Head of caudate nucleus (tissue), 42 donors: ENCODE measurements around the gene HM13.
A peak's percentile ranks its signal among the peaks of the same experiment; 100 is the strongest.

Experiments used
- DNase-seq, 42 donors: peaks; one replicate each; pipeline versions ENCODE4 v3.0.0 to v3.0.0-alpha.2; 2020 to 2021; ENCODE audit warnings: mixed read lengths in 7 of 42
- intact Hi-C: fragments of 100-400 bp; cut with DNase I; formaldehyde crosslinking; loops from one replicate; pipeline ENCODE4 v1.15.0; 2022

Gene HM13

DNA sequence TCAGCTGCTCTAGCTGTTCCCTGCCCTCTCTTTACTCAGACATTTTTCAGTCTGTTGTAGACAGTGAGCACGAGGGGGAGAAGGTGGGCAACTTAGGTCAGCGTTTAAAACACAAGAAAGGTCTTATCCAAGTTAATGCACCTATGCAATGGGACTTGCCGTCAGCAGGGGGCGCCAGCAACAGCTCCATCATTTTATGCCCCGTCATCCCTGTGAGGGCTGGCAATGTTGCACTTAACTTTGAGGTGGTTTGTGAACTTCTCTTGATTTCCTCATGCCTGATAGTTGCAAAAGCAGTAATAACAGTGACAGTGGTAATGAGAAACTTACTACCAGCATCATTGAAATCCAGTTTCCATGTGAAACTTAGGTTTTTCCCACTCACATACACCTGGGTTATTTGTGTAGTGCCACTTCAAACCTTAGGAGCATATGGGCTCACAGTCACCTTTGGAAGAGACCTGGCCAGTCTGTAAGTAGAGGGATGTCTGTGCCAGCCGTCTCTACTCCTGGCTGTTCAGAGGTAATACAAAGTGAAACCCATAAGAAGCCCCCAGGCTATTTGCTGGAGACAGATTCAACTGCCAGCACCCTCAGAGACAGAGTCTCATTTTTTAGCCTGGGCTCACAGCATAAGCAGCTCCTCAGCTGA lies 46.0 kb downstream of the HM13 start:
- intact Hi-C loops, result loop anchor here (2.0 to 10.0 kb wide), 2 partner anchors 53 to 165 kb away; partner anchors contain the start of gene BCL2L1
- peak; percentile 24 to 86 (median 70) for DNase-seq

DNA sequence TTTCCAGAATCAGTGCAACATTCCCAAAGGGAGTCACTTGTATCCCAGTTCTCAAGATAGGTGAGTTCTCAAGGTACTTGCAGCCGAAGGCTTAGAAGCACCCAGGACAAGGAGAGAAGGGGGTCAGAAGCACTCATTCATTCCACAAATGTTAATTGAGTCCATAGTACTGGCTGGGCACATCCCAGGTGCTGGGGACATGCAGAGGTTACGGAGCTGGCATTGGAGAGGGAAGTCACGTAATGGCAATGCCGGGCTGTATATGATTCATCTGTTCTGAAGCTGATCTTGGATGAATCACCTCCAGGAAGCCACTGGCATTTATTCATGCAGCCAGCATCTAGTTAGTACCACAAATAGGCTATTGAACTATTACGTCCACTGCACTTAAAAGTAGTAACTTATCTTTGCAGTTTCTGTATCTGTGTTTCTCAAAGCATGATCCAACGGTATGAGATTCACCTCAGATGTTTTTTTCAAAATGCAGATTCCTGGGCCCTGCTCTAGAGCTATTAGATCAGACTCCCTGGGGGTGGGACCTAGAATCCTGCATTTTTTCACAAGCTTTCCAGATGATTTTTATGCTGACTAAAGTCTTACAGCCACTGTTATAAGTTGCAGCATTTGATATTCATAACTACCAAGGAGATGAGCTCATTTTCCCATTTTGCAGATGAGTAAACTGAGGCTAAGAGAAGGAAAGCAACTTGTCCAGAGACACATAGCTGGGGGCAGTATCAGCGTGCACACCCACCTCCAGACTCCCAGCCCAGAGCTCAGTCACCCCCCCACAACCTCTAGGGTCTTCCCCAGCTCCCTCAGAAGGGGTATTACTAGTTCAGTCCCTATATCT lies 46.7 kb downstream of the HM13 start:
- DNase-seq, result peak in 7 of 42 donors; percentile 18 to 61 (median 35)
- intact Hi-C loops, result loop anchor here (2.0 to 10.0 kb wide), 2 partner anchors 52 to 164 kb away; partner anchors contain the start of gene BCL2L1

DNA sequence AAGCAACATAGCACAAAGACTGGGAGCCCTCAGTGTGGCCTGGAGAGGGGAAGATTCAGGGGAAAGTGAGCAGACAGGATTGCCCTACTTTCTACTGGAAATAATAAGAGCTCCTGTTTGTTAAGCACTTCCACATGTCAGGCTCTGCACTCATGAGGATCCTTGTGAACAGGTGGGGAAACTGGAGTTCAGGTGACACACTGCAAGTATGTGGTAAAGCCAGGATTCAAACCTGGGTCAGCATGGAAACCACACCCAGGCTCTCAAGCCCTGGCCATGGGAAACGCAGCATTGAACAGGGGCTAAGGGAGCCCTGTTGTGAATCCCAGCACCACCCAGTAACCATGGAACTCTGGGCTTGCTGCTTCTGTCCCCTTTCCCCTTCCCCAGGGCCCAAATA lies 48.0 kb downstream of the HM13 start:
- intact Hi-C loops, result loop anchor here (10.0 kb wide), 1 partner anchor 163 kb away; the partner anchor contains the start of gene BCL2L1

DNA sequence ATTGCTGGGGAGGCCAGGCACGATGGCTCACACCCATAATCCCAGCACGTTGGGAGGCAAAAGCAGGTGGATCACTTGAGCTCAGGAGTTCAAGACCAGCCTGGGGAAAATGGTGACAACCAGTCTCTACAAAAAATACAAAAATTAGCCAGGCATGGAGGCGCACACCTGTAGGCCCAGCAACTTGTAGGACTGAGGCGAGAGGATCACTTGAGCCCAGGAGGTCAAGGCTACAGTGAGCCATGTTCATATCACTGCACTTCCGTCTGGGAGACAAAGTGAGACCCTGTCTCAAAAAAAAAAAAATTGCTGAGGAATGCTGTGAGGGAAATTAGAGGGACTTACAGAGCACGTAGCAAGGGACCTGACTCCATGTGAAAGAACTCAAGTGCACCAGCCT lies 50.0 kb downstream of the HM13 start:
- DNase-seq, result no peak
- intact Hi-C loops, result loop anchor here (10.0 kb wide), 1 partner anchor 161 kb away; the partner anchor contains the start of gene BCL2L1

More for the DNA sequence above, 48.0 kb downstream of the HM13 start:
- no peak for DNase-seq

DNA sequence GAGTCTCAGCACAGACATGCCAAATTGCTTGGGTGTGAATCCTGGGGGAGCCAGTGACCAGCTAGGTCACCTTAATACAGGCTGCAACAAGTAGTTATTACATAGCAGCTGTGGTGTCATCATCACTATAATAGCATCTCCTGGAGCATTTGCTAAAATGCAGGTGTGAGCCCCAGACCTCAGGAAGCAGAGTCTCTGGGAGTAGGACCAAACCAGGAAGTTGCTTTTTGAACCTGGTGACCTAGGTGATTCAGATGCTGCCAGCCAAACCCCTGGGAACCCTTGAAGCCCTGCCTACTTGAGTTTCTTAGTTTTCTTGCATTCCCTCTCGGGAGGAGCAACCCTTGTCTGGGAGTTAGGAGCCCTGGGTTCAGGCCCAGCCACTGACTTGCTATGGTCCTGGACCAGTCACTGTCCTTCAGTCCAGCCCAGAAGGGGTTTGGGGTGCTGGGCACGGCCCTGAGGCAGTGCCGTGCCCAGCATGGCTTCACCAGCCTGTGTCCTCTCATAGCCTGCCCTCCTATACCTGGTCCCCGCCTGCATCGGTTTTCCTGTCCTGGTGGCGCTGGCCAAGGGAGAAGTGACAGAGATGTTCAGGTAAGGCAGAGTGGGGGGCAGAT lies 51.6 kb downstream of the HM13 start:
- DNase-seq, result no peak
- intact Hi-C loops, result loop anchor here (10.0 kb wide), 1 partner anchor 159 kb away; the partner anchor contains the start of gene BCL2L1

GRCh38 chr20:31566319-31566657 lies 52.0 kb downstream of the HM13 start:
- DNase-seq, result no peak

GRCh38 chr20:31566658-31567379 lies 52.6 kb downstream of the HM13 start:
- intact Hi-C loops, result loop anchor here (10.0 kb wide), 1 partner anchor 158 kb away; the partner anchor contains the start of gene BCL2L1

More at GRCh38 chr20:31566319-31566657, 52.0 kb downstream of the HM13 start:
- intact Hi-C loops, result loop anchor here (10.0 kb wide), 1 partner anchor 159 kb away; the partner anchor contains the start of gene BCL2L1

DNA sequence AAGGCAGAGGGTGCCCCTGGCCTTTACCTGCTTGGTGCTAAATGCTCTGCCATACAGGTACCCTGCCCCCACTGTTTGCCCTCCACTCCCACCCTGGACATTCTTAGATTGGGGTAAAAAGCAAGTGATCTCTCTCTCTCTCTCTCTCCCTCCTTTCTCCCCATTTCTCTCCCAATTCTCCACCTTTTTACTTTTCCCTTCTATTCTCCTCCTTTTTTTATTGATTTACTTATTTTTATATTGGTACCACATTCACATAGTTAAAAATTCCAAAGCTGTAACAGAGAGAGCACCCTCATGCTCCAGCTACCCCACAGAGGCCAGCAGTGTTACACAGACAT lies 53.1 kb downstream of the HM13 start:
- intact Hi-C loops, result loop anchor here (10.0 kb wide), 1 partner anchor 157 kb away; the partner anchor contains the start of gene BCL2L1

More at GRCh38 chr20:31566658-31567379, 52.6 kb downstream of the HM13 start:
- DNase-seq, result peak in 16 of 42 donors; percentile 19 to 73 (median 46)

GRCh38 chr20:31568041-31568731 lies 53.9 kb downstream of the HM13 start:
- intact Hi-C loops, result loop anchor here (2.0 to 10.0 kb wide), 2 partner anchors 45 to 157 kb away; partner anchors contain the start of gene BCL2L1

More for the DNA sequence above, 53.1 kb downstream of the HM13 start:
- no peak for DNase-seq

GRCh38 chr20:31568773-31569162 lies 54.5 kb downstream of the HM13 start:
- no peak for DNase-seq
- intact Hi-C loops, result loop anchor here (2.0 to 10.0 kb wide), 2 partner anchors 44 to 156 kb away; partner anchors contain the start of gene BCL2L1

More at GRCh38 chr20:31568041-31568731, 53.9 kb downstream of the HM13 start:
- DNase-seq, result peak in 1 of 42 donors; percentile 17

DNA sequence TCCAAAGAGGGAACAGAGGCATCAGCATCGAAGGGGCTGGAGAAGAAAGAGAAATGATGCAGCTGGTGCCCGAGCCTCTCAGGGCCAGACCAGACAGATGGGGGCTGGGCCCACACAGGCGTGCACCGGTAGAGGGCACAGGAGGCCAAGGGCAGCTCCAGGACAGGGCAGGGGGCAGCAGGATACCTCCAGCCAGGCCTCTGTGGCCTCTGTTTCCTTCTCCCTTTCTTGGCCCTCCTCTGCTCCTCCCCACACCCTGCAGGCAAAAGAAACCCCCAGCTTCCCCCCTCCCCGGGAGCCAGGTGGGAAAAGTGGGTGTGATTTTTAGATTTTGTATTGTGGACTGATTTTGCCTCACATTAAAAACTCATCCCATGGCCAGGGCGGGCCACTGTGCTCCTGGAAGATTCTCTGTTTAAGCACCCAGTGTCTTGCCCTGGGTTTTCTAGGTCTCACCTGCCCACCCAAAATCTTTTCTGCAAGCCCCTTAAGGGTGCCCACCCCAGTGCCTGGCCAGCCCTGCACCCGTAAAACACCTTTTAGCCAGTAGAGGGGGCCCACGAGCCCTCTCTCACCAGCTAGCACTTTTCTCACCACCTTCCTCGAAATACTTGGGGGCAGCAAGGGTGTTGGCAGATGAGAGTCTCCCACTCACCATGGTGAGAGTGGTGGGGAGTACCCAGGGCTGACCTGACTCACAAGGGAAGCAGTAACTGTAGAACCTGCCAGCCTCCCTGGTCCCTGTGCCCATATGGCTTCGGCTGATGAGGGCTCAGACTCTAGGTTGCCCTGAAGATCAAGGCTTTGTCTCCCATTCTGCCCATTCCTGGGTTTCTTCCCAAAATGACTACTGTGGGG lies 55.1 kb downstream of the HM13 start:
- intact Hi-C loops, result loop anchor here (2.0 to 10.0 kb wide), 2 partner anchors 43 to 155 kb away; partner anchors contain the start of gene BCL2L1
- DNase-seq, result peak; percentile 41 to 88 (median 68)

DNA sequence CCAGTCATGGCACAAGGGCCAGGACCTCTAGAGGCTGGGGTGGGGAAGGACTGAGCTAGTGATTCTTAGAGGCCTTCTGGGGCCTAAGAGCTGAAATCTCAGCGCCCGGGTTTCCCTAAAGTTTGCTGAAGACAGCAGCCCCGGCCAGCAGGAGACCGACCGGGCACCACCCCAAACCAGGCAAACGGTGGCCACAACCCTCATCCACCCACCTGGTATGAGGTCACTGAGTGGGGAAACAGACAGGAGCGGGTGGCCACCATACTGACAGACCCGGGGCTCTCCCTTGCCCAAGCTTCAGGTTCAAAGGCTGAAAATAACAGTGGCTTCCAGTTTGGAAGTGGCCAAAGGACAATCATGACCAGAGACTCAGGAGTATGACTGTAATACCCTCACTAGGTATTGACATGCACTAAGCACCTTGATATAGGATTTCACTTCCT lies 55.8 kb downstream of the HM13 start:
- intact Hi-C loops, result no loop called here
- DNase-seq, result peak in 1 of 42 donors; percentile 8

- peak; percentile 71 to 96 (median 88) for DNase-seq
- intact Hi-C loops, result no loop called here
Observed at GRCh38 chr20:31570735-31571617, 56.7 kb downstream of the HM13 start.

GRCh38 chr20:31572042-31572700 lies 57.9 kb downstream of the HM13 start:
- peak in 25 of 42 donors; percentile 19 to 69 (median 42) for DNase-seq

More at GRCh38 chr20:31572042-31572700, 57.9 kb downstream of the HM13 start:
- intact Hi-C loops, result no loop called here
